ENCODE measurements around the gene CIROP. TPM values are rescaled to one million over a fixed set of nuclear protein-coding genes. Genes with fewer than 3 reads are reported as not detected.

CIROP gene
- total and polyA plus RNA-seq, 4 donors = not detected

- Histone ChIP-seq H3K4me3 (no peak overlapping the region), H3K9ac (ENCODE audit: insufficient read depth in 1 of 2, low read length in 2 of 2) (no peak overlapping the region), H3K27me3 (ENCODE audit: control insufficient read depth in 3 of 3, insufficient read depth in 3 of 3, low read length in 2 of 3) (no peaks in the 10 kb centered on the region), H3K4me1 (ENCODE audit: control insufficient read depth in 5 of 5, insufficient read depth in 5 of 5, low read length in 5 of 5) (peaks cover 0 to 20% (median 9%) of the 10 kb centered on the region in 5 donors), H3K27ac (ENCODE audit: low read depth in 1 of 2, low read length in 1 of 2) (no peak overlapping the region), H3K36me3 (ENCODE audit: control insufficient read depth in 4 of 4, insufficient read depth in 4 of 4, low read length in 4 of 4) (peaks cover 0 to 35% (median 20%) of the 10 kb centered on the region in 4 donors), H3K9me3 (ENCODE audit: control insufficient read depth in 4 of 4, insufficient read depth in 3 of 4, low read length in 3 of 4) (no peaks in the 10 kb centered on the region)
- DNase-seq (no peak), ATAC-seq (ENCODE audit: insufficient read depth, low FRiP score) (no peak)
- TF ChIP-seq CTCF (IDR thresholded peaks at IDR 0.05; ENCODE audit: control extremely low read depth, extremely low read depth) = no peak
- 70 to 84% methylated on average over 9 of the region's 9 CpGs for WGBS, 2 donors
Observed at GRCh38 chr14:23125933-23126524, 21.2 kb upstream of the CIROP start.

GRCh38 chr14:23125011-23125410, 20.2 kb upstream of the CIROP start:
- WGBS, 2 donors = 63 to 72% methylated on average over 3 of the region's 3 CpGs
- no peak for TF ChIP-seq CTCF (IDR thresholded peaks at IDR 0.05; ENCODE audit: control extremely low read depth, extremely low read depth)
- Histone ChIP-seq H3K36me3 (ENCODE audit: control insufficient read depth in 4 of 4, insufficient read depth in 4 of 4, low read length in 4 of 4) (peaks cover 0 to 29% (median 17%) of the 10 kb centered on the region in 4 donors), H3K27ac (ENCODE audit: low read depth in 1 of 2, low read length in 1 of 2) (no peak overlapping the region), H3K4me3 (no peak overlapping the region), H3K9me3 (ENCODE audit: control insufficient read depth in 4 of 4, insufficient read depth in 3 of 4, low read length in 3 of 4) (no peaks in the 10 kb centered on the region), H3K27me3 (ENCODE audit: control insufficient read depth in 3 of 3, insufficient read depth in 3 of 3, low read length in 2 of 3) (no peaks in the 10 kb centered on the region), H3K4me1 (ENCODE audit: control insufficient read depth in 5 of 5, insufficient read depth in 5 of 5, low read length in 5 of 5) (peaks cover 0 to 25% (median 11%) of the 10 kb centered on the region in 5 donors), H3K9ac (ENCODE audit: insufficient read depth in 1 of 2, low read length in 2 of 2) (no peak overlapping the region)
- ATAC-seq (ENCODE audit: insufficient read depth, low FRiP score) (no peak), DNase-seq (no peak)

GRCh38 chr14:23124337-23124954, 19.7 kb upstream of the CIROP start:
- Histone ChIP-seq H3K36me3 (ENCODE audit: control insufficient read depth in 4 of 4, insufficient read depth in 4 of 4, low read length in 4 of 4) (peaks cover 0 to 27% (median 14%) of the 10 kb centered on the region in 4 donors), H3K9ac (ENCODE audit: insufficient read depth in 1 of 2, low read length in 2 of 2) (no peak overlapping the region), H3K27ac (ENCODE audit: low read depth in 1 of 2, low read length in 1 of 2) (no peak overlapping the region), H3K9me3 (ENCODE audit: control insufficient read depth in 4 of 4, insufficient read depth in 3 of 4, low read length in 3 of 4) (no peaks in the 10 kb centered on the region), H3K4me1 (ENCODE audit: control insufficient read depth in 5 of 5, insufficient read depth in 5 of 5, low read length in 5 of 5) (peaks cover 0 to 25% (median 11%) of the 10 kb centered on the region in 5 donors), H3K27me3 (ENCODE audit: control insufficient read depth in 3 of 3, insufficient read depth in 3 of 3, low read length in 2 of 3) (no peaks in the 10 kb centered on the region), H3K4me3 (no peak overlapping the region)
- 89 to 93% methylated on average over 13 of the region's 13 CpGs for WGBS, 2 donors
- ATAC-seq (ENCODE audit: insufficient read depth, low FRiP score) = no peak
- no peak for DNase-seq
- no peak for TF ChIP-seq CTCF (IDR thresholded peaks at IDR 0.05; ENCODE audit: control extremely low read depth, extremely low read depth)
